ENCODE measurements around the gene PXDC1.

Gene PXDC1, protein sequence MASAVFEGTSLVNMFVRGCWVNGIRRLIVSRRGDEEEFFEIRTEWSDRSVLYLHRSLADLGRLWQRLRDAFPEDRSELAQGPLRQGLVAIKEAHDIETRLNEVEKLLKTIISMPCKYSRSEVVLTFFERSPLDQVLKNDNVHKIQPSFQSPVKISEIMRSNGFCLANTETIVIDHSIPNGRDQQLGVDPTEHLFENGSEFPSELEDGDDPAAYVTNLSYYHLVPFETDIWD

GRCh38 chr6:3751077-3751729 lies at the start of gene PXDC1:
TSS of gene PXDC1 (minus strand) at chr6:3751713. CDS start at chr6:3751531, 182 bp downstream.
- TF ChIP-seq, protein P1, sequence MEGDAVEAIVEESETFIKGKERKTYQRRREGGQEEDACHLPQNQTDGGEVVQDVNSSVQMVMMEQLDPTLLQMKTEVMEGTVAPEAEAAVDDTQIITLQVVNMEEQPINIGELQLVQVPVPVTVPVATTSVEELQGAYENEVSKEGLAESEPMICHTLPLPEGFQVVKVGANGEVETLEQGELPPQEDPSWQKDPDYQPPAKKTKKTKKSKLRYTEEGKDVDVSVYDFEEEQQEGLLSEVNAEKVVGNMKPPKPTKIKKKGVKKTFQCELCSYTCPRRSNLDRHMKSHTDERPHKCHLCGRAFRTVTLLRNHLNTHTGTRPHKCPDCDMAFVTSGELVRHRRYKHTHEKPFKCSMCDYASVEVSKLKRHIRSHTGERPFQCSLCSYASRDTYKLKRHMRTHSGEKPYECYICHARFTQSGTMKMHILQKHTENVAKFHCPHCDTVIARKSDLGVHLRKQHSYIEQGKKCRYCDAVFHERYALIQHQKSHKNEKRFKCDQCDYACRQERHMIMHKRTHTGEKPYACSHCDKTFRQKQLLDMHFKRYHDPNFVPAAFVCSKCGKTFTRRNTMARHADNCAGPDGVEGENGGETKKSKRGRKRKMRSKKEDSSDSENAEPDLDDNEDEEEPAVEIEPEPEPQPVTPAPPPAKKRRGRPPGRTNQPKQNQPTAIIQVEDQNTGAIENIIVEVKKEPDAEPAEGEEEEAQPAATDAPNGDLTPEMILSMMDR (IDR thresholded peaks at IDR 0.05): no peak
- H3K27ac Mint-ChIP-seq: no peak within 1 kb of the TSS
- no peaks in the 10 kb centered on the region for H3K9me3 Mint-ChIP-seq
- H3K4me1 Mint-ChIP-seq: peaks cover 41% of the 10 kb centered on the region
- DNase-seq: peak; percentile 46
- H3K27me3 Mint-ChIP-seq (ENCODE audit: low read depth, poor library complexity): peaks cover 68% of the 10 kb centered on the region
- no peaks in the 10 kb centered on the region for H3K36me3 Mint-ChIP-seq (ENCODE audit: low read depth)
- H3K4me3 Mint-ChIP-seq: peak within 1 kb of the TSS; percentile 81

GRCh38 chr6:3800850-3801591 lies 49.5 kb upstream of the PXDC1 start:
- no peak overlapping the region for H3K27ac Mint-ChIP-seq
- H3K4me1 Mint-ChIP-seq: peaks cover 21% of the 10 kb centered on the region
- peaks cover 11% of the 10 kb centered on the region for H3K27me3 Mint-ChIP-seq (ENCODE audit: low read depth, poor library complexity)
- H3K36me3 Mint-ChIP-seq (ENCODE audit: low read depth): no peaks in the 10 kb centered on the region
- DNase-seq: no peak
- H3K9me3 Mint-ChIP-seq: no peaks in the 10 kb centered on the region
- H3K4me3 Mint-ChIP-seq: no peak overlapping the region
- TF ChIP-seq, protein P1 (IDR thresholded peaks at IDR 0.05): no peak

DNA sequence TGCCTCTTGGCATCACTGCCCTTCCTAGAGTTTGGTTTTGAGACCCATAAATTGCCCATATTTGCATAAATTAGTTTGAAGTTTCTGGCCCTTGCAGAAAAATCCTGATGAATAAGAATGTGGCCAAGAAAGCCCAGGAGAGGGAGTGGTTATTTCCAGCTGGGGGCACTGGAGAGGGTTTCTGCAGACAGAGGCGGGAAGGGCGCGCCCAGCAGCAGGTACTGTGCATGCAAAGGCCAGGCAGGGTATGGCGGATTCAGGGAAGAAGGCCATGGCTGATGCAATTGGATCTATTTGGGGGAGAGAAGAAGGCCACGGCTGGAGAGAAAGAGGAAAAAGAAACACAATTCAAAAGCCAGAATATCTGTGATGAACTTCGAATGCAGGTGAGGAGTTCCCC lies 48.2 kb upstream of the PXDC1 start:
- Mint-ChIP-seq H3K4me3 (no peak overlapping the region), H3K27ac (no peak overlapping the region), H3K4me1 (peaks cover 16% of the 10 kb centered on the region), H3K36me3 (ENCODE audit: low read depth) (no peaks in the 10 kb centered on the region), H3K27me3 (ENCODE audit: low read depth, poor library complexity) (peaks cover 11% of the 10 kb centered on the region), H3K9me3 (no peaks in the 10 kb centered on the region)
- DNase-seq: no peak
- TF ChIP-seq, protein P1 (IDR thresholded peaks at IDR 0.05): no peak

- TF ChIP-seq, protein P1 (IDR thresholded peaks at IDR 0.05): no peak
- peaks cover 11% of the 10 kb centered on the region for H3K27me3 Mint-ChIP-seq (ENCODE audit: low read depth, poor library complexity)
- H3K4me1 Mint-ChIP-seq: peaks cover 8% of the 10 kb centered on the region
- H3K9me3 Mint-ChIP-seq: no peaks in the 10 kb centered on the region
- no peak overlapping the region for H3K4me3 Mint-ChIP-seq
- DNase-seq: no peak
- no peaks in the 10 kb centered on the region for H3K36me3 Mint-ChIP-seq (ENCODE audit: low read depth)
- H3K27ac Mint-ChIP-seq: no peak overlapping the region
Measured at GRCh38 chr6:3798055-3798919, 46.8 kb upstream of the PXDC1 start.

- H3K4me3 Mint-ChIP-seq: no peak overlapping the region
- DNase-seq: no peak
- no peaks in the 10 kb centered on the region for H3K36me3 Mint-ChIP-seq (ENCODE audit: low read depth)
- peaks cover 8% of the 10 kb centered on the region for H3K4me1 Mint-ChIP-seq
- H3K27ac Mint-ChIP-seq: no peak overlapping the region
- H3K9me3 Mint-ChIP-seq: no peaks in the 10 kb centered on the region
- TF ChIP-seq, protein P1 (IDR thresholded peaks at IDR 0.05): no peak
- H3K27me3 Mint-ChIP-seq (ENCODE audit: low read depth, poor library complexity): peaks cover 11% of the 10 kb centered on the region
Measured at GRCh38 chr6:3797231-3798054, 45.9 kb upstream of the PXDC1 start.

Data from nephron progenitor cell (in vitro differentiated cells).